ENCODE data around the gene HMX1. TPM values are rescaled to one million over a fixed set of nuclear protein-coding genes. Genes with fewer than 3 reads are reported as not detected.

The HMX1 gene
- total RNA-seq, 1 donor from 2014 or later: 1.1 TPM

DNA sequence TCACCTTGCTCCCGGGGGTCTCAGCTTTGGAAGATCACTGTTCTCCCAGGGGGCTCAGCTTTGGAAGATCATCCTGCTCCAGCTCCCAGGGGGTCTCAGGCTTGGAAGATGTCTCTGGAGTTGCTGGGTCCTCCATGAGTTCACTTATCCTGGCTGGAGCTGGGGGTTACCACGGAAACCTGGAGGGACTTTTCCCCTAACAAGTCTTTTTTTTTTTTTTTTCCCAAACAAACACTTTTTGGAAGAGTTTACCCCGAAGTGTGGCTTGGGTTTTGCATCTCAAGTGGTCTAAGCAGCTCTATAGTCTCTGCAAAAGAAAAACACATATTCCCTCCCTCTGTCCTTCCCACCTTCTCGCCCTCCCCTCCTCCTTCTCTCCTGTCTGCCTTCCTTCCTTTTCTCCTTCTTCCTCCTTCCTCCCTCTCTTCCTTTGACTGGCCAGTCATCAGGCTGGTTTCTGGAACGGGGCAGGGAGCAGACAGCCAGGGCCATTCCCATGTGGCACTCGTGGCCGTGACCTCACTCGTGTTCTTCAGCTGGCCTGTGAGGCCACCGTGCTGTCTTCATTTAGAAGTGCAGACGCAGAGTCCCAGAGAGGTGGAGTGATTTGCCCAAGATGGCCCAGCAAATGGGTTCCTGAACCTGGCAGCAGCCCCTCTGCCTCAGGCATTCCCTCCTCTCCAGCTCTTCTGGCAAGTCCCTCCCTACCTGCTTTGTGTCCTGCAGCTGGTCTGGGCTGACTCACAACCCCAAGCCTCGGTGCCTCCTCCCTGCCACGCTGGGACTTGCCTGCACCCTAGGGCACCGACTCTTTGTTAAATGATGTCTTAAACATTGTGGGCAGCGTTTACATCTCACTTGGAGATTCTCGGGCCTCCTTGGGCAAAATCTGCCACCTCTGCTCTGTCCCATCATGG, 25.9 kb upstream of the HMX1 start:
- peaks cover 5% of the 10 kb centered on the region for H3K36me3 Mint-ChIP-seq (ENCODE audit: low read depth)
- H3K4me1 Mint-ChIP-seq: peaks cover 23% of the 10 kb centered on the region
- peaks cover 60% of the 10 kb centered on the region for H3K27me3 Mint-ChIP-seq (ENCODE audit: low read depth)
- DNase-seq (ENCODE audit: low read depth, low spot score): no peak
- H3K27ac Mint-ChIP-seq (ENCODE audit: unreplicated experiment): no peak overlapping the region
- H3K4me3 Mint-ChIP-seq: no peak overlapping the region
- TF ChIP-seq, protein P1, sequence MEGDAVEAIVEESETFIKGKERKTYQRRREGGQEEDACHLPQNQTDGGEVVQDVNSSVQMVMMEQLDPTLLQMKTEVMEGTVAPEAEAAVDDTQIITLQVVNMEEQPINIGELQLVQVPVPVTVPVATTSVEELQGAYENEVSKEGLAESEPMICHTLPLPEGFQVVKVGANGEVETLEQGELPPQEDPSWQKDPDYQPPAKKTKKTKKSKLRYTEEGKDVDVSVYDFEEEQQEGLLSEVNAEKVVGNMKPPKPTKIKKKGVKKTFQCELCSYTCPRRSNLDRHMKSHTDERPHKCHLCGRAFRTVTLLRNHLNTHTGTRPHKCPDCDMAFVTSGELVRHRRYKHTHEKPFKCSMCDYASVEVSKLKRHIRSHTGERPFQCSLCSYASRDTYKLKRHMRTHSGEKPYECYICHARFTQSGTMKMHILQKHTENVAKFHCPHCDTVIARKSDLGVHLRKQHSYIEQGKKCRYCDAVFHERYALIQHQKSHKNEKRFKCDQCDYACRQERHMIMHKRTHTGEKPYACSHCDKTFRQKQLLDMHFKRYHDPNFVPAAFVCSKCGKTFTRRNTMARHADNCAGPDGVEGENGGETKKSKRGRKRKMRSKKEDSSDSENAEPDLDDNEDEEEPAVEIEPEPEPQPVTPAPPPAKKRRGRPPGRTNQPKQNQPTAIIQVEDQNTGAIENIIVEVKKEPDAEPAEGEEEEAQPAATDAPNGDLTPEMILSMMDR (conservative IDR thresholded peaks at IDR 0.05): no peak
- H3K9me3 Mint-ChIP-seq: peaks cover 2% of the 10 kb centered on the region

DNA sequence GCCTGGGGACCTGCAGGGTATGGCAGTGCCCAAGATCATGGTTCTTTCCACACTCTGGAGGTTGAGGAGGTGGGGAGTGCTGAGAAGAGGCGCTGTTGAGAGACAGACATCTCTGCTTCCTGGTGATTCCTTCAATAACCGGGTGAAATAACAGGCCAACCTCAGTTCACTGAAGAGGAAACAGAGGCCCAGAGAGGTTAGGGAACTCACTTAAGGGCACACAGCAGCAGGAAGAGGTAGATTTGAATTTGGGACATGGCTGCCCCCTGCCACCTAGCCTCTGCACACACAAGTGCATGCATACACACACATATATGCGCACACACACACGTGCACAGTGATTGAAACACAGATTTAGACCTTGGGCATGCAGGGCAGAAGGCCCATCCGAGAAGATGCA, 24.9 kb upstream of the HMX1 start:
- H3K4me3 Mint-ChIP-seq: no peak overlapping the region
- peaks cover 70% of the 10 kb centered on the region for H3K27me3 Mint-ChIP-seq (ENCODE audit: low read depth)
- peaks cover 4% of the 10 kb centered on the region for H3K36me3 Mint-ChIP-seq (ENCODE audit: low read depth)

DNA sequence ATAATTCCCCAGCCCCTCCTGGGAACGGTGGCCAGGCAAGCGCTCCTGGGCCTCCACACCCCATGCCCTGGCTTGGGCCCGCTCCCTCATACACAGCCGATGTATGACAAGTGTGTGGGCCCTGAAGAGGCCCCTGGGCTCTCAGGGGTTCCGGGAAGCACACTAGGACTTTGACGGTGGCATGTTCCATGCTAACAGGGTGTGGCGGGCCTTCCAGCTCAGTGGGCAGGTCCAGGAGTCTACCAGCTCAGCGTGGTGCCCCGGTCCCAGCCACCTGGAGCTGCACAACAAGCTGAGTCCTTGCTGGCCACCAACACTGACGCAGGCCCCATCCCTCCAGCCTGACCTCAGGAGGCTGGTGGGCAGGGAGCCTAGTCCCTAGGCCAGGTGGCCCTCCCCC, 24.4 kb upstream of the HMX1 start:
- Mint-ChIP-seq H3K27me3 (ENCODE audit: low read depth) (peaks cover 74% of the 10 kb centered on the region), H3K27ac (ENCODE audit: unreplicated experiment) (no peak overlapping the region), H3K36me3 (ENCODE audit: low read depth) (no peaks in the 10 kb centered on the region), H3K4me1 (peaks cover 23% of the 10 kb centered on the region), H3K4me3 (no peak overlapping the region), H3K9me3 (no peaks in the 10 kb centered on the region)
- no peak for DNase-seq (ENCODE audit: low read depth, low spot score)
- TF ChIP-seq, protein P1 (conservative IDR thresholded peaks at IDR 0.05): no peak

More for the DNA sequence above, 24.9 kb upstream of the HMX1 start:
- Mint-ChIP-seq H3K9me3 (peaks cover 1% of the 10 kb centered on the region), H3K27ac (ENCODE audit: unreplicated experiment) (no peak overlapping the region), H3K4me1 (peaks cover 23% of the 10 kb centered on the region)
- TF ChIP-seq, protein P1 (conservative IDR thresholded peaks at IDR 0.05): no peak
- no peak for DNase-seq (ENCODE audit: low read depth, low spot score)

DNA sequence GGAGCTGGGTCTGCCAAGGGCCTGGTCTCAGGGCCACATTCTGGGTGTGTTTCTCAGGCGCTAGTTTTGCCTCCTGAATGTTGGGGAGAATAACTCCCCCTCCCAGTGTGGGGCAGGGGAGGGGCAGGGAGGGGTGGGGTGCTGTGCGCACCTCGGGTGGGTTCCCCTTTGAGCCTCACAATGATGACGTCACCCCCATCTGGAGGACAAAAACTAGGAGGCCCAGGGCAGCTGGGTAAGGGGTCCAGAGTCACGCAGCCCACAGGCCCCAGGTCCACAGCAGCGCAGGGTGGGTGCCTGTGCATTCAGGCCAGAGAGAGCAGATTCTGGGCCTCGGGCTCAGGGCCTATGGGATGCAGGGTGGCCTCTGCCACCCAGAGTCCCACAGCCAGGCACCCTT, 23.7 kb upstream of the HMX1 start:
- H3K4me3 Mint-ChIP-seq: no peak overlapping the region
- no peaks in the 10 kb centered on the region for H3K36me3 Mint-ChIP-seq (ENCODE audit: low read depth)
- DNase-seq (ENCODE audit: low read depth, low spot score): no peak
- TF ChIP-seq, protein P1 (conservative IDR thresholded peaks at IDR 0.05): no peak
- no peak overlapping the region for H3K27ac Mint-ChIP-seq (ENCODE audit: unreplicated experiment)
- peaks cover 23% of the 10 kb centered on the region for H3K4me1 Mint-ChIP-seq
- peaks cover 82% of the 10 kb centered on the region for H3K27me3 Mint-ChIP-seq (ENCODE audit: low read depth)
- H3K9me3 Mint-ChIP-seq: no peaks in the 10 kb centered on the region

DNA sequence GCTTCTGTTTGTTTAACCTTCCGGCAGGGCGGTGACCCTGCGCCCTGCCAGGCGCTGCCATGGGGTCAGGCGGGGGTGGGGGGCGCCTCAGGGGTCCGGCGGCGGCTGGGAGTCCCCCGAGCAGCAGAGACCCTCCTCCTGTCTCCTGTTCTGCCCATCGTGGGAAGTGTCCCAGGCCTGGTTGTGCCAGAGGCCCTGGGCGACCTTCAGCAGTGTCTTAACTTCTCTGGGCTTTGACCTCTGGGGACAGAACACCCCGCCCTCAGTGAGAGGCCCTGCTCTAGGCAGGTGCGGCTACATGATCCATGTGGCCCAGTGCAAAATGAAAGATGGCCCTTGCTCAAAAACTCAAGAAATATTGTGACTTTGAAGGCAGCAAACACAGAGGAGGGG, 22.8 kb upstream of the HMX1 start:
- TF ChIP-seq, protein P1 (conservative IDR thresholded peaks at IDR 0.05): no peak
- Mint-ChIP-seq H3K27ac (ENCODE audit: unreplicated experiment) (no peak overlapping the region), H3K27me3 (ENCODE audit: low read depth) (peaks cover 91% of the 10 kb centered on the region), H3K4me1 (peaks cover 23% of the 10 kb centered on the region), H3K4me3 (no peak overlapping the region), H3K9me3 (no peaks in the 10 kb centered on the region), H3K36me3 (ENCODE audit: low read depth) (no peaks in the 10 kb centered on the region)
- DNase-seq (ENCODE audit: low read depth, low spot score): no peak
